ENCODE measurements around the gene ESRP2. TPM values are rescaled to one million over a fixed set of nuclear protein-coding genes. Genes with fewer than 3 reads are reported as not detected.

Gene ESRP2
- total and polyA plus RNA-seq, 2 donors (not counting 3 experiments of a cell fraction or from before 2014, with no cell fraction given) = 0.57 to 0.66 TPM

DNA sequence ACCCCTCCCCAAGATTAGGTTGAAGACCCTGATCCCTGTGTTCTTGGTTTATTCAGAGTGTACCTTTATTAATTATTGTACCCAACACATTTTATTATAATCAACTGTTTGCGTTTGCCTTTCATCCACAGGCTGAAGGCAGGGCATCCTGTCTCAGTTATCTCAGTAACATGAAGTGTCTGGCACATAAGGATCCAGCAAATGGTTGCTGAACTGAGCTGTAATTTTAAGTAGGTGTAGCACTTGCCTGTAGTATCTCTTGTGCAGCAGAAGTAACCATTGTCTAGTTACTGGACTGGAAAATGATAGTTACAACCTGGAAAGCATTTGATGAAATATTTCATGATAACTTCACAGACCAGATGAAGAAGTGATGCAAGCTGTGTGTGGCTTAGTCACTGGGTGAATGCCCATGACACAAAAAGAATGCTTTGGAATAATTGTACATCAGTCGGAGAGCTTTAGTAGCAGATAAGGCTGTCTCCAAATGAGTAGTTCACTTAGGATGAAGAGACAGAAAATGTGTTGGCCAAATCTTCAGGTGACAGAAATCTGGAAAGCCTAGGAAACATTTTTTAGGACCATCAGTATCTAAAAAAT lies 56.6 kb downstream of the ESRP2 start:
- CTCF ChIA-PET = interaction anchor here (0.7 to 1.6 kb wide), 3 partner anchors 12 to 24 kb away, joined by 3 to 6 read pairs (median 3); no protein-coding TSS in a partner anchor
- Histone ChIP-seq H3K9ac (replicated peaks; ENCODE audit: extremely low read depth, insufficient read depth, low read length) (no peak overlapping the region), H4K20me1 (replicated peaks; ENCODE audit: control insufficient read depth, extremely low read depth, insufficient read depth, low read length) (no peaks in the 10 kb centered on the region), H3K4me3 (replicated peaks in 1 of 3; ENCODE audit: insufficient read depth in 1 of 3, low read depth in 1 of 3, low read length in 3 of 3) (no peak overlapping the region), H3K36me3 (ENCODE audit: control insufficient read depth in 2 of 2, extremely low read depth in 1 of 2, insufficient read depth in 2 of 2, low read length in 2 of 2) (no peaks in the 10 kb centered on the region), H3K9me3 (replicated peaks; ENCODE audit: control insufficient read depth, insufficient read depth, low read length) (no peaks in the 10 kb centered on the region), H2AFZ (ENCODE audit: low read depth, low read length) (no peak overlapping the region), H3K27me3 (ENCODE audit: control insufficient read depth in 2 of 2, insufficient read depth in 2 of 2, low read length in 2 of 2) (no peaks in the 10 kb centered on the region), H3K9me1 (replicated peaks; ENCODE audit: control insufficient read depth, extremely low read depth, insufficient read depth, low read length) (no peaks in the 10 kb centered on the region), H3K4me2 (ENCODE audit: insufficient read depth, low read length) (no peak overlapping the region), H3K4me1 (ENCODE audit: control insufficient read depth, extremely low read depth, insufficient read depth, low read length) (no peaks in the 10 kb centered on the region), H3K27ac (ENCODE audit: insufficient read depth, low read depth, low read length) (no peak overlapping the region), H3K79me2 (ENCODE audit: control insufficient read depth, insufficient read depth, low read length) (no peaks in the 10 kb centered on the region)
- POLR2A ChIA-PET = no interaction called here
- dilution Hi-C loops (cut with MboI; ENCODE audit: extremely low pct_ligation_motif_present, low sequenced_read_pairs) = no loop called here
- FAIRE-seq = no peak
- no peak for DNase-seq (ENCODE audit: low read depth, low spot score)
- intact Hi-C loops (cut with micrococcal nuclease) = no loop called here
- no TSS peak for BruUV-seq (replicated peaks)
- no peak for TF ChIP-seq GATA2 (IDR thresholded peaks at IDR 0.05; ENCODE audit: insufficient read depth, insufficient read length, low read depth, low read length)
- TF ChIP-seq, protein P1, sequence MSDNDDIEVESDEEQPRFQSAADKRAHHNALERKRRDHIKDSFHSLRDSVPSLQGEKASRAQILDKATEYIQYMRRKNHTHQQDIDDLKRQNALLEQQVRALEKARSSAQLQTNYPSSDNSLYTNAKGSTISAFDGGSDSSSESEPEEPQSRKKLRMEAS (IDR thresholded peaks at IDR 0.05; ENCODE audit: insufficient read depth, insufficient read length) = no peak

Small RNA genes lying within 50 kb of the gene (microRNA-seq; reads per million reads assigned to microRNA genes)
- not detected for gene MIR6773 (ENCODE audit: borderline number of aligned reads, borderline replicate concordance)

Small RNA genes lying within 50 kb of the gene (small RNA-seq; reads per million reads assigned to genes)
- gene RF00554 (ENCODE audit: insufficient read depth, insufficient read length, low read depth, low replicate concordance) = not detected
- gene RNU6-1262P (ENCODE audit: insufficient read depth, insufficient read length, low read depth, low replicate concordance) = not detected

Other genes starting within 250 kb of the ESRP2 start
- gene DPEP2, start 236.6 kb downstream of the ESRP2 start, total RNA-seq = 0.18 and 0.27 TPM in 2 replicates
- 1.7 and 1.8 TPM in 2 replicates for gene DPEP2, start 236.6 kb downstream of the ESRP2 start, polyA plus RNA-seq
- gene DPEP2NB, start 220.2 kb downstream of the ESRP2 start, total RNA-seq = not detected in 2 replicates
- gene DPEP2NB, start 220.2 kb downstream of the ESRP2 start, polyA plus RNA-seq = not detected in 2 replicates
- gene DDX28, start 212.9 kb downstream of the ESRP2 start, total RNA-seq = 7.9 and 8.4 TPM in 2 replicates
- gene DDX28, start 212.9 kb downstream of the ESRP2 start, polyA plus RNA-seq = 12.5 and 14.9 TPM in 2 replicates
- 20.3 and 21.7 TPM in 2 replicates for gene DUS2, start 212.8 kb downstream of the ESRP2 start, total RNA-seq
- gene DUS2, start 212.8 kb downstream of the ESRP2 start, polyA plus RNA-seq = 14.7 and 16.4 TPM in 2 replicates
- 30.5 and 33.1 TPM in 2 replicates for gene NFATC3, start 150.8 kb downstream of the ESRP2 start, total RNA-seq
- 15.6 and 15.8 TPM in 2 replicates for gene NFATC3, start 150.8 kb downstream of the ESRP2 start, polyA plus RNA-seq
- gene PLA2G15, start 9.2 kb upstream of the ESRP2 start, total RNA-seq = 24.0 and 24.3 TPM in 2 replicates
- gene PLA2G15, start 9.2 kb upstream of the ESRP2 start, polyA plus RNA-seq = 41.8 and 45.4 TPM in 2 replicates
- 68.0 and 68.7 TPM in 2 replicates for gene SLC7A6, start 28.4 kb upstream of the ESRP2 start, total RNA-seq
- gene SLC7A6, start 28.4 kb upstream of the ESRP2 start, polyA plus RNA-seq = 86.5 and 92.0 TPM in 2 replicates
- gene SLC7A6OS, start 74.8 kb upstream of the ESRP2 start, total RNA-seq = 22.0 and 22.9 TPM in 2 replicates
- gene SLC7A6OS, start 74.8 kb upstream of the ESRP2 start, polyA plus RNA-seq = 7.1 and 8.3 TPM in 2 replicates
- 33.8 and 43.4 TPM in 2 replicates for gene PRMT7, start 74.9 kb upstream of the ESRP2 start, total RNA-seq
- 54.6 and 57.9 TPM in 2 replicates for gene PRMT7, start 74.9 kb upstream of the ESRP2 start, polyA plus RNA-seq
- gene SMPD3, start 212.4 kb upstream of the ESRP2 start, total RNA-seq = not detected in 2 replicates
- gene SMPD3, start 212.4 kb upstream of the ESRP2 start, polyA plus RNA-seq = not detected in 2 replicates